Measurements from ENCODE around the gene EFHB. TPM values are rescaled to one million over a fixed set of nuclear protein-coding genes. Genes with fewer than 3 reads are reported as not detected.
A peak's percentile ranks its signal among the peaks of the same experiment; 100 is the strongest.

Gene EFHB
- total RNA-seq, 1 experiment from 2014 or later, result 0.30 TPM

DNA sequence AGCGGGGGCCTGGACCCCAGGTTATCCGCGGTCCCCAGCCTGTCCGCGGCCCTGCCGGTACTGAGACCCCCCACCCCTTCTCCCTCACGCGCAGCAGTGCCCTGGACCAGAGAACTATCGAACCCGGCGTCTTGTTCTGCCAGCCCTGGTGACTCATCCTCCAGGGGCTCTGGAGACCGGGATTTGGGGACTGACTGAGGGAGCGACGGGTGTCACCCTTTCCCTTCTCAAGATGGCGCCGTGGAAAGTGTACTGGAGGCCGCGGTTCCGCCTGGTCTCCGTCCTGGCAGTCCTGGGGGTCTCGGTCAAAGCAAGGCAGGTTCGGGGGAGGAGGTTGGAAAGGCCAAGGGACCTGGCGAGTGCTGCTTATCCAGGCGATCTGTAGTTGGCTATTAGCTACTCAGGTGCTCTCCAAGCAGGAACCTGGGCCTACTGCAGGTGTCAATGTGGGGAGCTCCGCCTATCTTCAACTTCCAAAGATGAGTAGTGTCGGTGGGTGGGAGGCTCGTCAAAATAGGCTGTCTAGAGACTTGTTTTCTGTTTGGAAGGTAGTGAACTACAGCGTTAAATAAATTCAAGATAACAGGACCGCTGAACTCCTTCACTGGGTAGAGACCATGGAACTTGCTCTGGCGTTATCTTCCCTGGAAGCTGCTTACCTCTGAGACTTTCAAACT lies 13.7 kb upstream of the EFHB start:
- peaks cover 55% of the 10 kb centered on the region for H3K79me2 ChIP-seq (ENCODE audit: insufficient read depth, low read length)
- peak overlapping the region; percentile 84 for H3K9ac ChIP-seq (ENCODE audit: low read length)
- H4K20me1 ChIP-seq (ENCODE audit: insufficient read depth), result peaks cover 4% of the 10 kb centered on the region; the same call in 1 of the 2 replicates
- H3K27ac ChIP-seq (ENCODE audit: low read depth, low read length), result peak overlapping the region; percentile 96
- no peaks in the 10 kb centered on the region for H3K9me2 ChIP-seq (ENCODE audit: insufficient read depth)
- intact Hi-C loops (cut with micrococcal nuclease), result loop anchor here (5.0 kb wide), 1 partner anchor 240 kb away; the partner anchor contains the start of gene SGO1
- ChIA-PET POLR2A (interaction anchor here (0.9 kb wide), 1 partner anchor 12 kb away, joined by 3 read pairs; no protein-coding TSS in a partner anchor), RAD21 (ENCODE audit: low non-redundant PET in 1 of 2, low total read pairs in 2 of 2, uncharacterized antibody in 2 of 2, unreplicated experiment in 2 of 2) (no interaction called here), CTCF (no interaction called here)
- H2AFZ ChIP-seq (ENCODE audit: low read depth, low read length, poor library complexity, severe bottlenecking), result no peak overlapping the region
- H3K4me1 ChIP-seq (ENCODE audit: control insufficient read depth in 1 of 2, insufficient read depth in 2 of 2, low read length in 2 of 2), result peaks cover 7 to 14% of the 10 kb centered on the region in 2 experiments; a peak in 3 of 4 replicates
- DNase-seq (ENCODE audit: low read depth, low spot score), result peak; percentile 18
- TF ChIP-seq SP1 (IDR thresholded peaks at IDR 0.05; ENCODE audit: low read depth) (no peak), POLR2AphosphoS5 (IDR thresholded peaks at IDR 0.05; ENCODE audit: low read depth, low read length) (no peak; the same call in 1 of the 2 replicates), FOSL1 (IDR thresholded peaks at IDR 0.05; ENCODE audit: low read depth) (no peak), ELF1 (IDR thresholded peaks at IDR 0.05; ENCODE audit: borderline replicate concordance, low read depth) (no peak), YY1 (IDR thresholded peaks at IDR 0.05; ENCODE audit: extremely low read depth, insufficient replicate concordance, low read depth, low read length) (peak; percentile 91), EZH2phosphoT487 (IDR thresholded peaks at IDR 0.05; ENCODE audit: borderline replicate concordance) (no peak), JUND (IDR thresholded peaks at IDR 0.05) (no peak), EGR1 (IDR thresholded peaks at IDR 0.05; ENCODE audit: low read depth) (no peak), ZNF274 (IDR thresholded peaks at IDR 0.05; ENCODE audit: low read depth, low read length) (no peak), SIN3A (IDR thresholded peaks at IDR 0.05; ENCODE audit: low read depth) (no peak), POLR2A (IDR thresholded peaks at IDR 0.05; ENCODE audit: borderline replicate concordance, extremely low read depth, insufficient read depth, insufficient read length) (no peak), CEBPB (IDR thresholded peaks at IDR 0.05; ENCODE audit: low read depth) (no peak), ZFX (IDR thresholded peaks at IDR 0.05) (peak; percentile 86)
- TF ChIP-seq, protein P1, sequence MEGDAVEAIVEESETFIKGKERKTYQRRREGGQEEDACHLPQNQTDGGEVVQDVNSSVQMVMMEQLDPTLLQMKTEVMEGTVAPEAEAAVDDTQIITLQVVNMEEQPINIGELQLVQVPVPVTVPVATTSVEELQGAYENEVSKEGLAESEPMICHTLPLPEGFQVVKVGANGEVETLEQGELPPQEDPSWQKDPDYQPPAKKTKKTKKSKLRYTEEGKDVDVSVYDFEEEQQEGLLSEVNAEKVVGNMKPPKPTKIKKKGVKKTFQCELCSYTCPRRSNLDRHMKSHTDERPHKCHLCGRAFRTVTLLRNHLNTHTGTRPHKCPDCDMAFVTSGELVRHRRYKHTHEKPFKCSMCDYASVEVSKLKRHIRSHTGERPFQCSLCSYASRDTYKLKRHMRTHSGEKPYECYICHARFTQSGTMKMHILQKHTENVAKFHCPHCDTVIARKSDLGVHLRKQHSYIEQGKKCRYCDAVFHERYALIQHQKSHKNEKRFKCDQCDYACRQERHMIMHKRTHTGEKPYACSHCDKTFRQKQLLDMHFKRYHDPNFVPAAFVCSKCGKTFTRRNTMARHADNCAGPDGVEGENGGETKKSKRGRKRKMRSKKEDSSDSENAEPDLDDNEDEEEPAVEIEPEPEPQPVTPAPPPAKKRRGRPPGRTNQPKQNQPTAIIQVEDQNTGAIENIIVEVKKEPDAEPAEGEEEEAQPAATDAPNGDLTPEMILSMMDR (IDR thresholded peaks at IDR 0.05 in 2 of 3, conservative IDR thresholded peaks at IDR 0.05 in 1 of 3; ENCODE audit: borderline replicate concordance in 1 of 3, insufficient read depth in 1 of 3, low read depth in 2 of 3, low read length in 2 of 3), result no peak
- TF ChIP-seq, protein P2, sequence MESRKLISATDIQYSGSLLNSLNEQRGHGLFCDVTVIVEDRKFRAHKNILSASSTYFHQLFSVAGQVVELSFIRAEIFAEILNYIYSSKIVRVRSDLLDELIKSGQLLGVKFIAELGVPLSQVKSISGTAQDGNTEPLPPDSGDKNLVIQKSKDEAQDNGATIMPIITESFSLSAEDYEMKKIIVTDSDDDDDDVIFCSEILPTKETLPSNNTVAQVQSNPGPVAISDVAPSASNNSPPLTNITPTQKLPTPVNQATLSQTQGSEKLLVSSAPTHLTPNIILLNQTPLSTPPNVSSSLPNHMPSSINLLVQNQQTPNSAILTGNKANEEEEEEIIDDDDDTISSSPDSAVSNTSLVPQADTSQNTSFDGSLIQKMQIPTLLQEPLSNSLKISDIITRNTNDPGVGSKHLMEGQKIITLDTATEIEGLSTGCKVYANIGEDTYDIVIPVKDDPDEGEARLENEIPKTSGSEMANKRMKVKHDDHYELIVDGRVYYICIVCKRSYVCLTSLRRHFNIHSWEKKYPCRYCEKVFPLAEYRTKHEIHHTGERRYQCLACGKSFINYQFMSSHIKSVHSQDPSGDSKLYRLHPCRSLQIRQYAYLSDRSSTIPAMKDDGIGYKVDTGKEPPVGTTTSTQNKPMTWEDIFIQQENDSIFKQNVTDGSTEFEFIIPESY (IDR thresholded peaks at IDR 0.05; ENCODE audit: extremely low read depth, insufficient replicate concordance, low read length), result no peak
- TF ChIP-seq, protein P3, sequence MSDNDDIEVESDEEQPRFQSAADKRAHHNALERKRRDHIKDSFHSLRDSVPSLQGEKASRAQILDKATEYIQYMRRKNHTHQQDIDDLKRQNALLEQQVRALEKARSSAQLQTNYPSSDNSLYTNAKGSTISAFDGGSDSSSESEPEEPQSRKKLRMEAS (IDR thresholded peaks at IDR 0.05), result no peak
- peaks cover 10% of the 10 kb centered on the region in 2 experiments; a peak in 3 of 4 replicates for H3K36me3 ChIP-seq (ENCODE audit: control insufficient read depth in 1 of 2, insufficient read depth in 2 of 2, low read length in 2 of 2)
- ATAC-seq, result peak; percentile 48
- TSS peak; percentile 51 for BruUV-seq (replicated peaks)
- peak overlapping the region; percentile 85 for H3K4me2 ChIP-seq (ENCODE audit: low read length)
- no peaks in the 10 kb centered on the region for H3K9me3 ChIP-seq (ENCODE audit: control insufficient read depth in 1 of 2, insufficient read depth in 1 of 2, low read depth in 1 of 2, low read length in 2 of 2)
- H3K27me3 ChIP-seq (ENCODE audit: insufficient read depth, low read length), result no peaks in the 10 kb centered on the region
- H3K4me3 ChIP-seq (replicated peaks in 1 of 2; ENCODE audit: low read depth in 1 of 2, low read length in 2 of 2), result peak overlapping the region; percentile 89 to 93
